LoVo (cell line): ENCODE measurements around the gene SNAI1.

Experiments used
- DNase-seq: peaks from one replicate; pipeline ENCODE4 v3.0.0-alpha.2; 2016; ENCODE audit warnings: low spot score

The SNAI1 gene

GRCh38 chr20:50037575-50037974, 54.8 kb downstream of the SNAI1 start:
- DNase-seq = no peak

DNA sequence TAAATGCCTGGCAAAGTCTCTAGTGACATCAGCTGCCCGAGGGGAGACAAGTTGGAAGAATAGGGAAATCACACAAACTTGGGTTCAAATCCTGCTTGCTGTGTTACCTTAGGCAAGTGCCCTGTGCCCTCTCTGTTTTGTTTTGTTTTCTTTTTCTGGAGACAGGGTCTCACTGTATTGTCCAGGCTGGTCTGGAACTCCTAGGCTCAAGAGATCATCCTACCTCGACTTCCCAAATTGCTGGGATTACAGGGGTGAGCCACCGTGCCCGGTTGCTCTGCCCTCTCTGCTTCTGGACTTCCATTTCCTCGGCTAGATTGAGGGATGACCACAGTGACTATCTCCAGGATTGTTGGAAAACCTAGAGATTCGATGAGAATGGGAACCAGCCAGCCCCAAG, 55.4 kb downstream of the SNAI1 start:
- DNase-seq = no peak
